Body of pancreas (tissue), 4 donors: ENCODE measurements around the gene HTR3D. TPM values are rescaled to one million over a fixed set of nuclear protein-coding genes. Genes with fewer than 3 reads are reported as not detected.
"Not testable (repeated sequence)": the region's sequence is repeated elsewhere in the genome, so short reads cannot be mapped to it uniquely, and the experiment has no call there.

ENCODE experiments used
- ATAC-seq: fragments of 150-250 bp; one replicate; pipeline ENCODE4 v1.9.1; 2016
- DNase-seq, 4 donors: peaks; one replicate each; pipeline ENCODE4 v3.0.0-alpha.2; 2019
- H3K27ac ChIP-seq, 4 donors: fragments of 200-600 bp; sonication (generic); 1 replicate in 3 of 4; 2 replicates in 1 of 4; pipeline versions ENCODE4 v1.5.1 to v1.6.1; 2016 to 2019; ENCODE audit warnings: mild to moderate bottlenecking in 1 of 4, mixed read lengths in 1 of 4, moderate library complexity in 1 of 4
- H3K27me3 ChIP-seq, 2 donors: fragments of 200-600 bp; sonication (generic); one replicate each; pipeline ENCODE4 v1.6.0; 2016; ENCODE audit warnings: mild to moderate bottlenecking in 1 of 2
- H3K36me3 ChIP-seq, 2 donors: fragments of 200-600 bp; sonication (generic); replicated peaks in 1 of 2; 2 replicates each; pipeline ENCODE4 v1.5.1; 2016; ENCODE audit warnings: low read depth in 2 of 2; ENCODE audit not compliant: insufficient read depth in 1 of 2
- H3K4me1 ChIP-seq: fragments of 200-600 bp; sonication (generic); one replicate; pipeline ENCODE4 v1.6.0; 2016
- H3K4me3 ChIP-seq, 2 donors: fragments of 200-600 bp; sonication (generic); 1 replicate in 1 of 2; 2 replicates in 1 of 2; pipeline ENCODE4 v1.5.1; 2016 to 2019
- H3K9me3 ChIP-seq, 3 donors: fragments of 200-600 bp; sonication (generic); 1 replicate in 2 of 3; 2 replicates in 1 of 3; pipeline ENCODE4 v1.5.1; 2016
- POLR2A ChIP-seq, 3 donors: fragments of 450-650 bp; IDR thresholded peaks; one replicate each; pipeline ENCODE4 v1.6.1; 2016; ENCODE audit warnings: antibody characterized with exemption in 3 of 3, mild to moderate bottlenecking in 2 of 3
- WGBS, 2 donors: methylation state at CpG; one replicate each; pipeline ENCODE4 v1.1.5; 2017; 5-methylcytosine and 5-hydroxymethylcytosine counted together
- intact Hi-C: fragments of 100-400 bp; cut with DNase I; formaldehyde crosslinking; loops from one replicate; pipeline ENCODE4 v1.15.1; 2023
- total RNA-seq, 2 donors: library from RNA; depleted of rRNA; stranded (reverse); fragments of >200 nt; gene quantifications; one replicate each; pipeline ENCODE4 v1.1.0, GENCODE V29; 2016
- TF ChIP-seq, protein P1 (sequence below), 7 experiments: fragments of 450-650 bp in 4 of 7; fragments of 200-600 bp in 3 of 7; sonication (generic) in 3 of 7; IDR thresholded peaks; one replicate each; pipeline ENCODE4 v1.5.1; 2016 to 2019; ENCODE audit warnings: antibody characterized with exemption in 7 of 7

The HTR3D gene
- total RNA-seq, 2 donors from 2014 or later: not detected

DNA sequence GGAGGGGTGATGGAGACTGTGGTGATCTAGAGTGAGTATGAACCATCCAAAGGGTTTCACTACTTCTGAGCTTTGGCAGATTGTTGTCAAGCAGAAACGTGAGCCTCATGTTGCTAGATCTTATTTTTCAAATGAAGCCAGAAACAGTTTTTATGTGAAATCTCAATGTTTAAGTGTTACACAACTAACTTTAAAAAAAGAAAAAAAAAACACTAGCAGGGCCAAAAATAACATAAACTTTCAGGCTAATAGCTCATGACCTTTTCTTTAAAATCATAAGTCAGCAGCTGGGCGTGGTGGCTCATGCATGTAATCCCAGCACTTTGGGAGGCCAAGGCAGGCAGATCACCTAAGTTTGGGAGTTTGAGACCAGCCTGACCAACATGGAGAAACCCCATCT lies 2.1 kb upstream of the HTR3D start:
- no peak for TF ChIP-seq POLR2A (IDR thresholded peaks at IDR 0.05)
- TF ChIP-seq, protein P1, sequence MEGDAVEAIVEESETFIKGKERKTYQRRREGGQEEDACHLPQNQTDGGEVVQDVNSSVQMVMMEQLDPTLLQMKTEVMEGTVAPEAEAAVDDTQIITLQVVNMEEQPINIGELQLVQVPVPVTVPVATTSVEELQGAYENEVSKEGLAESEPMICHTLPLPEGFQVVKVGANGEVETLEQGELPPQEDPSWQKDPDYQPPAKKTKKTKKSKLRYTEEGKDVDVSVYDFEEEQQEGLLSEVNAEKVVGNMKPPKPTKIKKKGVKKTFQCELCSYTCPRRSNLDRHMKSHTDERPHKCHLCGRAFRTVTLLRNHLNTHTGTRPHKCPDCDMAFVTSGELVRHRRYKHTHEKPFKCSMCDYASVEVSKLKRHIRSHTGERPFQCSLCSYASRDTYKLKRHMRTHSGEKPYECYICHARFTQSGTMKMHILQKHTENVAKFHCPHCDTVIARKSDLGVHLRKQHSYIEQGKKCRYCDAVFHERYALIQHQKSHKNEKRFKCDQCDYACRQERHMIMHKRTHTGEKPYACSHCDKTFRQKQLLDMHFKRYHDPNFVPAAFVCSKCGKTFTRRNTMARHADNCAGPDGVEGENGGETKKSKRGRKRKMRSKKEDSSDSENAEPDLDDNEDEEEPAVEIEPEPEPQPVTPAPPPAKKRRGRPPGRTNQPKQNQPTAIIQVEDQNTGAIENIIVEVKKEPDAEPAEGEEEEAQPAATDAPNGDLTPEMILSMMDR (IDR thresholded peaks at IDR 0.05): no peak
- ATAC-seq: no peak
- Histone ChIP-seq H3K9me3 (no peaks in the 10 kb centered on the region), H3K27me3 (no peaks in the 10 kb centered on the region), H3K36me3 (no peaks in the 10 kb centered on the region), H3K4me1 (no peaks in the 10 kb centered on the region), H3K4me3 (no peak overlapping the region), H3K27ac (no peak overlapping the region)
- 79 to 84% methylated on average over 2 of the region's 2 CpGs for WGBS, 2 donors
- intact Hi-C loops: no loop called here
- no peak for DNase-seq

DNA sequence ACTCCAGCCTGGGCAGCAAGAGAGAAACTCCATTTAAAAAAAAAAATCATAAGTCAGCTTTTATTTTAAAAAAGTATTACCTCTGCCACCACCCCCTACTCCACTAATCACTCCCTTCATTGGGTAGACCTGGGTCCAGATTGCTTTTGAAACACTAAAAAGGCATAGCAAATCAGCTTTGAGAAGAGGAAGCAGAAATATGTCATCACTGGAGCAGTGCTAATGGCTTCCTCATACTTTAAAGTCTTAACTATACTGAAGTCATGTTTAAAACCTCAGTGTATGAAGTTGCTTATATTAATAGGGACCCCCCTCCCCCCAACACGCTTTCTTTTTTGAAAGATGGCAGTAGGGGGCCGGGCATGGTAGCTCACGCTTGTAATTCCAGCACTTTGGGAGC lies 1.0 kb upstream of the HTR3D start:
- Histone ChIP-seq H3K4me3 (no peak overlapping the region), H3K27me3 (no peaks in the 10 kb centered on the region), H3K27ac (no peak overlapping the region), H3K9me3 (no peaks in the 10 kb centered on the region), H3K4me1 (no peaks in the 10 kb centered on the region), H3K36me3 (no peaks in the 10 kb centered on the region)
- DNase-seq (no peak), ATAC-seq (no peak)
- TF ChIP-seq POLR2A (IDR thresholded peaks at IDR 0.05): no peak
- TF ChIP-seq, protein P1 (IDR thresholded peaks at IDR 0.05): no peak
- intact Hi-C loops: no loop called here
- WGBS, 2 donors: 51 to 63% methylated on average over 3 of the region's 3 CpGs

DNA sequence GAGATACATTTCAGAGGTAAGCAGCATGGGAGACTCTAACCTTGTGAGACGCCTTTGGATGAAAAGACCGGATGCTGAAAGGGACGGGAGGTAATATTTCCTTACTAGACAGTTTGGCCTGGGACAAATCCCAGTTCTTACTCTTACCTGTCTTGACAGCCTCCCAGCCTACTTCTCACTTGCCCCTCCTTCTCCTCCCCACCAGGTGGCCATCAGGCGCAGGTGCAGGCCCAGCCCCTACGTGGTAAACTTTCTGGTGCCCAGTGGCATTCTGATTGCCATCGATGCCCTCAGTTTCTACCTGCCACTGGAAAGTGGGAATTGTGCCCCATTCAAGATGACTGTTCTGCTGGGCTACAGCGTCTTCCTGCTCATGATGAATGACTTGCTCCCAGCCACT lies 6.3 kb downstream of the HTR3D start:
- Histone ChIP-seq H3K9me3 (no peaks in the 10 kb centered on the region), H3K4me1 (no peaks in the 10 kb centered on the region), H3K4me3 (no peak overlapping the region), H3K27me3 (no peaks in the 10 kb centered on the region), H3K36me3 (no peaks in the 10 kb centered on the region), H3K27ac (no peak overlapping the region)
- no peak for ATAC-seq
- TF ChIP-seq, protein P1 (IDR thresholded peaks at IDR 0.05): no peak
- TF ChIP-seq POLR2A (IDR thresholded peaks at IDR 0.05): no peak
- DNase-seq: no peak
- WGBS, 2 donors: 54 to 59% methylated on average over 7 of the region's 7 CpGs
- intact Hi-C loops: no loop called here

DNA sequence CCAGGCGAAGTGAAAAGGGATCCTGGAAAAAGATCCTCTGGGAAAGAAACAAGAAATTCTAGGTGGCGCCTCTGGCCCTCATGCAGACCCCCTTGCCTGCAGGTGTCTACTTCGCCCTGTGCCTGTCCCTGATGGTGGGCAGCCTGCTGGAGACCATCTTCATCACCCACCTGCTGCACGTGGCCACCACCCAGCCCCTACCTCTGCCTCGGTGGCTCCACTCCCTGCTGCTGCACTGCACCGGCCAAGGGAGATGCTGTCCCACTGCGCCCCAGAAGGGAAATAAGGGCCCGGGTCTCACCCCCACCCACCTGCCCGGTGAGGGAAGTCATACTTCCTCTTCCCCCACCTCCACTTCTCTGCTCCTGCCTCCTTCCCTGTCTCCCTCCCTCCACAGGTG lies 6.8 kb downstream of the HTR3D start:
- H3K36me3 ChIP-seq, H3K27ac ChIP-seq, DNase-seq, H3K9me3 ChIP-seq, H3K4me3 ChIP-seq, H3K4me1 ChIP-seq, ATAC-seq, intact Hi-C loops, H3K27me3 ChIP-seq: not testable (repeated sequence)
- 59 to 74% methylated on average over 8 to 9 of the region's 9 CpGs for WGBS, 2 donors

DNA sequence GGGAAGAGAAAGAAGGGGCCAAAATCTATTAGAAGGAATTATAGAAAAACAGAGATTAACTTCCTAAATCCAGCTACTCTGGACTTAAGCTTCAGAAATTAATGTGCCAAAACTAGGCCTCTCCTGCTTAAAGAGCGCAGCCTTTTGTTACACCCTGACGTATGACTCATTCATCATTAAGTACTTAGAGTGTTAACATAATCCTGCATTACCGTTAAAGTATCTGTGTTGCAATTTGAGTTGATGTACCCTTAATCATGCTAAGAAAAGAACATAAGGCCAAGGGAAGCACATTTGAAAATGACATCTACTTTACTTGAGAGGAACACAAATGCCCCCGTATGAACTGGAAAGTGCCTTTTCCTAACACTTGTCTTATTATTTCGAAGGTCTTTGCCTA lies 7.9 kb downstream of the HTR3D start:
- TF ChIP-seq POLR2A (IDR thresholded peaks at IDR 0.05): no peak
- TF ChIP-seq, protein P1 (IDR thresholded peaks at IDR 0.05): no peak
- no peak for ATAC-seq
- Histone ChIP-seq H3K36me3 (no peaks in the 10 kb centered on the region), H3K4me1 (no peaks in the 10 kb centered on the region), H3K4me3 (no peak overlapping the region), H3K9me3 (no peaks in the 10 kb centered on the region), H3K27ac (no peak overlapping the region), H3K27me3 (no peaks in the 10 kb centered on the region)
- 70 to 73% methylated on average over 5 of the region's 5 CpGs for WGBS, 2 donors
- DNase-seq: no peak
- intact Hi-C loops: no loop called here
